Eye (tissue), 1 donor: ENCODE data around the gene DUOX2.
A peak's percentile ranks its signal among the peaks of the same experiment; 100 is the strongest.
"Not testable (repeated sequence)": the region's sequence is repeated elsewhere in the genome, so short reads cannot be mapped to it uniquely, and the experiment has no call there.

ENCODE experiments used
- DNase-seq: peaks from one replicate; pipeline ENCODE4 v3.0.0-alpha.2; 2015

Gene DUOX2

DNA sequence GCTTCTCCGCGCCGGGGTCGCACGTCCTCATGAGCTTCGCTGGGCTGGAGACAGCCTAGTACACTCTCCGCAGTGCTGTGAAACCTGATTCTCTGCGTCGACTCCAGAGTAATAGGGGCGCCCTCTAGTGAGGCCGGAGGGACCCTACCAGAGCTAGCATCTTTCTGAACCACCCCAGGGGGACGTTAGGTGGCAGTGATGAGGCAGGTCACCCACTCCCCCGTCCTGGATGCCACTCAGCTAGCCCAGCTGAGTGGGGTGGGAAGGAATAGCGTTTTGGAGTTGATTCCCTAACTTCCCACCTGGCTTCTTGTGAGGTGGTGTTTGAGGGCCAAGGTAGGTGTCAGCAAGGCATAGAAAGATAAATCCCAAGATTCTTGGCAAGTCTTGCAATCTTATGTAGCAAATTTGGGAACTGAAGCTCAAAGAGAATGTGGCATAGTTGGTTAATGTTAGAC lies 4.2 kb upstream of the DUOX2 start:
- DNase-seq: peak; percentile 98

DNA sequence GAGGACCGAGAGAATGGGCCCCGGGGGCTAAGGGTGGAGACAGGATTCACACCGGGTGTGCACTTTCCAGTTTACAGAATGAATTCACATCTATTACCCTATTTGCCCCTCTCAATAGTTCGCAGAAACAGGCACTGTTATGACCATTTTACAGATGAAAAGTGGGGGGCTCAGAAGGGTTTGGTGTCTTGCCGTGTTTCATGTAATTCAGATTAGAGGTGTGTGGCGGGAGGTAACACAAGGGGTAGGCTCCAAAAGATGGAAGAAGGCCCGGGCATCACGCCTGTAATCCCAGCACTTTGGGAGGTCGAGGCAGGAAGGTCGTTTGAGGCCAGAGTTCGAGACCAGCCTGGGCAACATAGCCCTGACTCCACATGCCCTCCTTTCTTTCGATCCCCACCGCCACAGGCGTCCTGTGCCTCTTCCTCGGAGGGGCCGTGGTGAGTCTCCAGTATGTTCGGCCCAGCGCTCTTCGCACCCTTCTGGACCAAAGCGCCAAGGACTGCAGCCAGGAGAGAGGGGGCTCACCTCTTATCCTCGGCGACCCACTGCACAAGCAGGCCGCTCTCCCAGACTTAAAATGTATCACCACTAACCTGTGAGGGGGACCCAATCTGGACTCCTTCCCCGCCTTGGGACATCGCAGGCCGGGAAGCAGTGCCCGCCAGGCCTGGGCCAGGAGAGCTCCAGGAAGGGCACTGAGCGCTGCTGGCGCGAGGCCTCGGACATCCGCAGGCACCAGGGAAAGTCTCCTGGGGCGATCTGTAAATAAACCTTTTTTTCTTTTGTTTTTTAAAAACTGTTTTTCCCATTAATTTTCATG lies 3.5 kb upstream of the DUOX2 start:
- DNase-seq: no peak

DNA sequence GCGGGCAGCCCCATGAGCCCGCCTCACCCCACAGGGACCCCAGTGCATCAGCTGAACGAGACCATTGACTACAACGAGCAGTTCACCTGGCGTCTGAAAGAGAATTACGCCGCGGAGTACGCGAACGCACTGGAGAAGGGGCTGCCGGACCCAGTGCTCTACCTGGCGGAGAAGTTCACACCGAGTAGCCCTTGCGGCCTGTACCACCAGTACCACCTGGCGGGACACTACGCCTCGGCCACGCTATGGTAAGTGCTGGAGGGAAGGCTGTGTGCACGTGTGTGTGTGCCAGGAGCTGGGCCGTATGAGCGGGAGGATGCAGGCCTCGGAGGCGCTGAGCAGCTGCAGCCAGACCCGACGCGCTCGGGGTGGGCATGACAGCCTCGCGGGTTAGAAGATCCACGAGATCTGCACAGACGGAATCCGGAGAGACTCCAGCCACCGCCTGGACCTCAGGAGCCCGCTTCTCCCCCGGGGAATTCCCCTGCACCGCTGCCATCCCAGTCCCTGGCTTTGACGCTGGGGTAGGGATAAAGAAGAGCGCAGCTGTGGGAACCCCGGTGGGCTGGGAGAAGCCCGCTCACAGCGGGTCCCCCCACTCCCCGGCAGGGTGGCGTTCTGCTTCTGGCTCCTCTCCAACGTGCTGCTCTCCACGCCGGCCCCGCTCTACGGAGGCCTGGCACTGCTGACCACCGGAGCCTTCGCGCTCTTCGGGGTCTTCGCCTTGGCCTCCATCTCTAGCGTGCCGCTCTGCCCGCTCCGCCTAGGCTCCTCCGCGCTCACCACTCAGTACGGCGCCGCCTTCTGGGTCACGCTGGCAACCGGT lies 2.7 kb upstream of the DUOX2 start:
- peak; percentile 60 for DNase-seq

- DNase-seq: no peak
Measured at GRCh38 chr15:45116006-45116481, 2.1 kb upstream of the DUOX2 start.

DNA sequence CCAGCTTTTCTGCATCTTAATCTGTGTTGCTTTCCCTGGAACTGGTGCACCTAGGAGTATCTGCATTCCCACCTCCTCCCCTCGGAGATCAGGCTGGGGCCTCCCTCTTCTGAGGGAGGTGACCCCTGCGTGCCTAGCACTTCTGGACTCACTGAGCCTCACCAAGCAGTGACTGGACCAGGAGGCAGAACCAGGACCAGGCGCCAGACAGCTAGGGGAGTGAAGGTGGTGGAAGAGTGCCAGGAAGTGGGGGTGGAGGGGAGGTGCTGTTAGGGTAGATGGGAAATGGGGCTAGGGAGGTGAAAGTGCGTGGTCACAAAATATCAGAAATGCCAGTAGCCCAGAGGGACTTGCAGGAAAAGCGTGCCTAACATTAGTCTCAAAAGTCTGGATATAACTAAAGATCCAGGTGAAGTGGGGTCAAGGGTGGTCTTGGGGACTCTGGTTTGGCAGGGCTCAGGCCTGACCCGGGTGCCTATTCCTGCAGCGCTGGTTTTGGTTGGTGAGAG lies 1.4 kb upstream of the DUOX2 start:
- DNase-seq: no peak

GRCh38 chr15:45114751-45115085 lies 746 bp upstream of the DUOX2 start:
- DNase-seq: no peak

GRCh38 chr15:45113380-45113990 lies 487 bp downstream of the DUOX2 start:
- no peak for DNase-seq

- DNase-seq: peak; percentile 55
Measured at GRCh38 chr15:45112591-45113379, 1.2 kb downstream of the DUOX2 start.

GRCh38 chr15:45112143-45112590 lies 1.8 kb downstream of the DUOX2 start:
- DNase-seq: peak; percentile 66

GRCh38 chr15:45111390-45112142 lies 2.4 kb downstream of the DUOX2 start:
- DNase-seq: no peak

- DNase-seq: no peak
Measured at GRCh38 chr15:45110256-45110820, 3.6 kb downstream of the DUOX2 start.

GRCh38 chr15:45107941-45108630 lies 5.9 kb downstream of the DUOX2 start:
- no peak for DNase-seq

GRCh38 chr15:45106002-45106790 lies 7.8 kb downstream of the DUOX2 start:
- no peak for DNase-seq

- DNase-seq: no peak
Measured at GRCh38 chr15:45105586-45105985, 8.4 kb downstream of the DUOX2 start.

GRCh38 chr15:45104170-45104569 lies 9.8 kb downstream of the DUOX2 start:
- not testable (repeated sequence) for DNase-seq

DNA sequence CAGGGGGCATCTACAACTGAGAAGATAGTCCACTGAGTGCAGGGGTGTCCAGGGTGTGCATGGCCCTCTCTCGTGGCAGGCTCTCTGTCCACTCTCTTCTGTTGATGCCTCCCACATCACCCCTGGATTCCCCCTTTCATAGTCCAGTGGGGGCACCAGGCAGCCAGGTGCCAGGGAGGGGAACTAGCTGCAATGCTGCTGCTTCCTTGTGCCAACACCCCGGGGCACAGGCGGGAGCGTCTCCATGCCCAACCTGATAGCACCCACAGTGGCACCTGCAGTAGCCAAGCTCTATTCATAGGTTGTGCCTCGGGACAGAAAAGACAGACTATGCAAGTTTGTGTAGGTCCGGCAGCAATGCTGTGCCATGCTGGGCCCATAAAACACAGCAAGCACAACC lies 11.7 kb downstream of the DUOX2 start:
- DNase-seq: no peak

DNA sequence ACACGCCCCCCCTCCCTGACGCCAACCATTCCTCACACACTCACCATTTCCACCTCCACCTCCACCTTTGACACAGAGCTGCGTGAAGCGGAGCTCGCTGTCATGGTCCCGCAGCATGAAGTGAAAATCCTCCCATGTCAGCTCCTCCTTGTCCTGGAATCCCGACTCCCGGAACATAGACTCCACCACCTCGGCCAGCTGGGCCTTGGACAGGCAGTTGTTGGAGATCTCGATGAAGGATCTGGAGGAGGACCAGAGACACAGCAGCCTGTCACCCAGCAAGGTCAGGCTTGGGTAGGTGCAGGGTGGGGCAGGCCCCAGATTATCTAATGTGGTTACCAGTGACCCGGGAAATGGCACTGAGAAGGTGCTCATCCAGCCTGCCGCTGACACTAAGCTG lies 12.2 kb downstream of the DUOX2 start:
- DNase-seq: no peak

- DNase-seq: no peak
Measured at GRCh38 chr15:45100884-45101625, 12.9 kb downstream of the DUOX2 start.
